HG03575 (cell line): ENCODE measurements around the gene SYNE3.
A peak's percentile ranks its signal among the peaks of the same experiment; 100 is the strongest.

Source experiments
- ATAC-seq: cut with Tn5 transposase; IDR thresholded peaks from one replicate; pipeline ENCODE4 v1.9.1; 2021; ENCODE audit not compliant: unreplicated experiment, insufficient number of reproducible peaks, low FRiP score; ENCODE audit errors: extremely low read depth

The SYNE3 gene, protein sequence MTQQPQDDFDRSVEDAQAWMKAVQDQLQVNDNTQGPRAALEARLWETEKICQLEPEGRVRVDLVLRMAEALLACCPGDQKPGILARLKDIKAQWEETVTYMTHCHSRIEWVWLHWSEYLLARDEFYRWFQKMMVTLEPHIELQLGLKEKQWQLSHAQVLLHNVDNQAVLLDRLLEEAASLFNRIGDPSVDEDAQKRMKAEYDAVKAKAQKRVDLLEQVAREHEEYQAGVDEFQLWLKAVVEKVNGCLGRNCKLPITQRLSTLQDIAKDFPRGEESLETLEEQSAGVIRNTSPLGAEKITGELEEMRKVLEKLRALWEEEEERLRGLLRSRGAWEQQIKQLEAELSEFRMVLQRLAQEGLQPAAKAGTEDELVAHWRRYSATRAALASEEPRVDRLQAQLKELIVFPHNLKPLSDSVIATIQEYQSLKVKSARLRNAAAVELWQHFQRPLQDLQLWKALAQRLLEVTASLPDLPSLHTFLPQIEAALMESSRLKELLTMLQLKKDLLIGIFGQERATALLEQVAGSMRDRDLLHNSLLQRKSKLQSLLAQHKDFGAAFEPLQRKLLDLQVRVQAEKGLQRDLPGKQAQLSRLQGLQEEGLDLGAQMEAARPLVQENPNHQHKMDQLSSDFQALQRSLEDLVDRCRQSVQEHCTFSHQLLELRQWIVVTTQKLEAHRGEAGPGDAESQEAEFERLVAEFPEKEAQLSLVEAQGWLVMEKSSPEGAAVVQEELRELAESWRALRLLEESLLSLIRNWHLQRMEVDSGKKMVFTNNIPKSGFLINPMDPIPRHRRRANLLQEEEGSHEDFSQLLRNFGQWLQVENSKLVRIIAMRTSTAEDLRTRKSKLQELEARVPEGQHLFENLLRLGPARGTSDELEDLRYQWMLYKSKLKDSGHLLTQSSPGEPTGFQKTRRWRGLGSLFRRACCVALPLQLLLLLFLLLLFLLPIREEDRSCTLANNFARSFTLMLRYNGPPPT

DNA sequence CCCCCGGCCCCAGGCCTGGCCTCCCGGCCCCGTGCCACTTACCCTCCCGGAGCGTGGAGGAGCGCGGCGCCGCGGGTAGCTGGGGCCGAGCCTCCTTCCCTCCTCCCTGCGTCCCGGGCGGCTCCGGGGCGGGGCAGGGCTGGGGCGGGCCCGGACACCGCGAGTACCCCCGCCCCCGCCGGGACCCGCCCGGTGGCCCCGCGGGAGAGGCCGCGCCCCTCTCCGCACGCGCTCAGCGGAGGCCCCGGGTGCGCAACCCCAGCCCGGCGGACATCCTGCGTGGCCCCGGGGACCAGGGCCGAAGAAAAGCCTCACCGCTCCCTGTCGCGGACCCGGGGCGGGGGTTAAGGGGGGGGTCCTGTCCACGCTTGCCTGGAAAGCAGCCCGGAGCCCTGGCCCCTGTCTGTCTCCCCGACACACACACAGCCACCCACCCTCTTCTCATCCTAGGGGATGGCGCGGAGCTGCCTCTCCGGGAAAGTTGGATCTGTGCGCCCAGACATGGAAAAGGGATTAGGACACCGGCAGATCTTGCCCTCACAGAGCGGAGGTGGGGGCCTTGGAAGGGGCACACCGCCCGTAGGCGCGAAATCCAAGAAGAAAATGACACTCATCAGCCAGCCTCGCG, at the start of gene SYNE3:
SYNE3 (minus strand) TSS at position 97 of the 628 bp plus-strand sequence. CDS start 40,829 bp downstream, outside the sequence.
- no peak for ATAC-seq

DNA sequence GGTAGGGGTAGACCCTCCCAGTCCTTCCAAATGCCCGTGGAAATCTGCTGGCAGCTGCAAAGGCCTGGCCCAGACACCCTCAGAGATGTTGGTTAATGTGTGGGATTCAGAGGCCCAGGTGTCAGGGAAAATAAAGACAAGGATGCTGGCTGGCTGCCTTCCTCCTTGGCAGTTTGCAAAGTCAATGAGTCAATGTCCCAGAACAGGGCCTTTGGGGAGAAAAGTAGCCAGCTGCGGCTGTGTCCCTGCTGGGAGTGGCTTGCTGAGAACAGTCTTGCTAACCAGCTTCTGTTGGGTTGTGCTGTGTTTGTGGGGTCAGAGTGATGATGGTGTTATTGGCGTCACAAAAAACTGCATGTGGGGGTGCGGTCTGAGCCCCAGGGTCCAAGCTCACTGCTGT, 47.6 kb upstream of the SYNE3 start:
- no peak for ATAC-seq

DNA sequence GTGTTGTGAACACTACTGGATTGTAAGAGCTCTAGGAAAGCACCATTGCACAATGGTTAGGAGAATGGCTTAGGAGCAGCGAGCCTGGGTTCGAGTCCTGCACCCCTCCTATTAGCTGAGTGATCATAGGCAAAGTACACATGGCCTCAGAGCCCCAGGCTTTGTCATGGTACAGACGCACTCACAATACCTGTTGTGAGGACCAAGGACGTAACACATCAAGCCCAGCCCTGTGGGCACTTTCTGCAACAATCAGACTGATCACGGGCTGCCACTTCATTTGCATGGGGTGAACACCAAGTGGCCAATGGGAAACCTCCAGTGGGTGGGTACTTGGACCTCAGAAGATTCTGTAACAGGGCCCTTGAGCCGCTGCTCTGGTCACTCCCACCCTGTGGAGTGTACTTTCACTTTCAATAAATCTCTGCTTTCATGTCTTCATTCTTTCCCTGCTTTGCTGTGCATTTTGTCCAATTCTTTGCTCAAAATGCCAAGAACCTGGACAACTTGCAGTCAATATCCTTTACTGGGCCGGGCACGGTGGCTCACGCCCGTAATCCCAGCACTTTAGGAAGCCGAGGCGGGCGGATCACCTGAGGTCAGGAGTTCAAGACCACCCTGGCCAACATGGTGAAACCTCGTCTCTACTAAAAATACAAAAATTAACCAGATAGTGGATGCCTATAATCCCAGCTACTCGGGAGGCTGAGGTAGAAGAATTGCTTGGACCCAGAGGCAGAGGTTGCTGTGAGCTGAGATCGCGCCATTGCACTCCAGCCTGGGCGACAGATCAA, 46.6 kb upstream of the SYNE3 start:
- no peak for ATAC-seq

DNA sequence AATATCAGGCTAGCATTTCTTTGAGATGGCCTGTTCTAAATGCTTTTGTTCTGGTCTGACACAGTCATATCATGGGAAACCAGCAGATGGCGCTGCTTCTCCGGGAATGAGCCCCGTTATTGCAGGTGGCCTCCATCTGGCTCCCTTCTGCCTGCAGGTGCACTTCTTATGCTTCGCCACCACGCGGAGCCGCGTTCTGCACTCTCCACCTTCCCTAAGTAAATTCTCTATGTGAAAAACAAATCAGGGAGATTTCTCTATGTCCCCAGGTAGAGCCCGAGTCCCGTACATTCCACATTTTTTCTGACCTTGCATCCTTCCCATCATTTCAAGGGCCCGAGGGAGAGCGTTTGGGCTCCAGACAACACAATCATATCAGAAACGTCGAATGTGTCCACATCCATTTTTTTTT, 44.6 kb upstream of the SYNE3 start:
- peak; percentile 74 for ATAC-seq

DNA sequence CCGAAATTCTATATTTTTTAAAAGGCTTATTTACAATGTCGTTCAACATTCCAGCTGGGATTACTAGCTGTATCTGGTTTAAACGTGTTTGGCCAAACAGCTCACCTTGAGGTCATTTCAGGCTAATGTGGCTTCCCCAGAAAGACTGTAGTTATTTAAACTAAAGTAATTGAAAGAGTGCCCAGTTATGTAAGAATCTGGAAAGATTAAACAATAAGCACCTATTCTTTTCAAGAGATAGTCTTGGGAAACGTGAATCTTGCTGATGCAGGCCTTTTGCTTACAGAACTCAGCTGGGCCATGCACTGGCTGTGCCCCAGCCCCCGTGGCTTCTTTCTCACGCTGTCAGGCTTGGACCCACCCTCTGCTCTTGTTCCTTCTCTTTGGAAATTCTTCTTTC, 42.8 kb upstream of the SYNE3 start:
- ATAC-seq = no peak

DNA sequence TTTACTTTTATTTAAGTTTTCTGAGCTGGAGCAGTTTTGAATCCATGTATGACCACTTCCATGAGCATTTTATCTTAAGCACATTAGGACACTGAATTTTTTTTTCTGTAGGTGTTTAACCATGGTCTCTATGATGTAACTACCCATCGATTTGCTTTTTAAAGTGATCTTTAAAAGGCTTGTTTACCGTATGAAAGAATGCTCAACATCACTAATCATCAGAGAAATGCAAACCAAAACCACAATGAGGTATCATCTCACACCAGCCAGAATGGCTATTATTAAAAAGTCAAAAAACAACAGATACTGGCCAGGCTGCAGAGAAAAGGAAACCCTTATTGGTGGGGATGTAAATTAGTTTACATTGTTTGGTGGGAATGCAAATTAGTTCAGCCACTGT, 41.4 kb upstream of the SYNE3 start:
- no peak for ATAC-seq

DNA sequence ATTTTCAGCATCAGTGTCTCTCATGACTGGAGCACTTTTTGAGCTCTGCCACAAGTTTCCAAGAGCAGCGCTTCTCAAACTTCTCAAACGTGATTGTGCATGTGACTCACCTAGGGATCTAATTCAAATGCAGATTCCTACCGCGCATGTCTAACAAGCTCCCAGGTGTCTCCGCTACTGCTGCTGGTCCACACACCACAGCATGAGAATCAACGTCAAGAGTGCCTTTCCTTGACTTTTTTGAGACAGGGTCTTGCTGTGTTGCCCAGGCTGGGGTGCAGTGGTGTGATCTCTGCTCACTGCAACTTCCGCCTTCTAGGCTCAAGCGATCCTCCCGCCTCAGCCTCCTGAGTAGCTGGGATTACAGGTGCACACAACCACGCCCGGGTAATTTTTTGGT, 40.8 kb upstream of the SYNE3 start:
- ATAC-seq = no peak

DNA sequence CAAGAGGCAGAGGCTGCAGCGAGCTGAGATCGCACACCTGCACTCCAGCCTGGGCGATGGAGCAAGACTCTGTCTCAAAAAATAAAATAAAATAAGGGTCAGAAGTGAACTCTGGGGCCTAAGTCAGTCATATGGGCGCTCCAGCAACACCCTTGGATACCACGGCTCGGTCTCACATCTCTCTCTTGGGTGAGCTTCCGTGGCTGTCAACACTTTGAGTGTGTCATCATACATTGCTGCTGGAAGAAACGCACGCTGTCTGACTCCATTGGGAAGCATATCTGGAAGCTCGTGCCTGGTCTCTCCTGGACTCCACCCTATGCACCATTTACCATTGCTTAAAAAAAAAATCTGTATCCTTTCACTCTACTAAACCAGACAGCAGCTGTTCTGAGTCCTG, 38.6 kb upstream of the SYNE3 start:
- no peak for ATAC-seq

DNA sequence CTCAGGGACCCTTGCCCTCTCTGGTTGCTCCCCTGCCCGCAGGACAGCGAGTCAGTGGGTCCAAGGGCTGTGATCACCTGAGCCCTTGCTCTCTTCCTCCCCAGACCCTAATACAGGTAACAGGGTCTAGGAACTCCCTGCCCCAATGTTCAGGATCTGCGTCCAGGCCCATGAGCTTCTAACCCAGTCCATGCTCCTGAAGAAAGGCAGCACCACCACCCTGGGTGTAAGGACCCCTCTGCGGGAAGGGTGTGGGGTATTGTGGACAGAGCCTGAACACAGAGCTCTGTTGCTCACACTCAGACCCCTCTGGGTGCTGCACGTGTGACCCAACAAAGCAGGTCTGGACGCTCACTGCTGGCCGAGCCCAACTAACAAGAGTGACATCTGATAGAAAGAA, 36.7 kb upstream of the SYNE3 start:
- no peak for ATAC-seq

DNA sequence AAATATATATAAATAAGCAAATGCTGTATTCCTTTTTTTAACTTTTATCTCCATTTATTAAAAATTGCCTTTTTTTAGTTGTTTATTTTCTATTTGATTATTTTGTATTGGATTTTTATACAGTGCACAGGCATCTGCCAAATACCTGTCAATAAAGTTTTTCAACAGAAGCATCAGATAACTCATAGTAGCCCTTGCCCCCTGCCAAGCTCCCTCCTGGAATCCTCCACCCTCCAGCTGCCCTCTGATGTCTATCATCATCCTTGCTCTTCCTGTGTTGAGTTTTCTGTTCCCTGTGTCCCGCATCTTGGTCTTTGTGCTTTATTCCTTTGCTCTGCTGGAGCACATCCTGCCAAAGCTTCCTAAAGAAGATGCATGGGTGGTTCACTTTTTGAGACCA, 35.0 kb upstream of the SYNE3 start:
- no peak for ATAC-seq

DNA sequence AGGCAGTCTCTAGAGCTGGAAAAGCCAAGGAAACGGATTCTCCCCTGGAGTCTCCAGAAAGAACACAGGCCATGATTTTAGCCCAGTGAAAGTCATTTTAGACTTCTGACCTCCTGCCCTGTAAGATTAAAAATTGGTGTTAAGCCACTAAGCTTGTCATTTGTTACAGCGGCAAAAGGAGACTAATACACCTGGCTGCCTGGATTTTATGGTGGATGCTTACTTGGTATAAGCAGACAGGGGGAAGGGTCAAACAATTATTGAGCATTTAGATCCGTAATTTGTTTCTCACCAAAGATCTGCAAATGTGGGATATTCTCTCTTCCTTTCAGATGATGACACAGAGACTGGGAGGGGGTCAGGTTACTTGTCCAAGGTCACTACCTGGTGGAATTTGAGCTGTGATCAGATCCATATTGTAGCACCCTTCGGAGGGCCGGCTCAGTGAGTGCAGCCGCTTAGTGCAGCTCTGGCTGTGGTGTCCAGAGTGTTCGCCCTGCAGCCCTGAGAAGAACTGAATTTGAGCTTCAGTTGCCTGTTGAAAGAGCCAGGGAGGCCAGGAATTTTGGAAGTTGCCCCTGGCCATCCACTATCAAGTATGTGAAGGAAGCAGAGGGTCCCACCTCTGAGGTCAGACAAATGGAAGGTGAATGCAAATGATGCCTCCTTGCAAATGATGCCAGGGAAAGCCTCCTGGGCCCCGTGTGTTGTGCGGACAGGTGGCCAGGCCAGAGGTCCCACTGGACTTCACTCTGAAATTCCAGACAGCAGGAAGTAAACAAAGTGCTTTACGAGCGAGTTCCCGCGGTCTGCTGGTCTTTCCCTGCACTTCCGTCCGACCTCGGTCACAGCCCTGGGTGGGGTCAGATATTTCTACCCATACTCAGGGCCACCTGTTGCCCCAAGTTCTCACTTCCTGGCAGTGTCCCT, 33.5 kb upstream of the SYNE3 start:
- no peak for ATAC-seq

DNA sequence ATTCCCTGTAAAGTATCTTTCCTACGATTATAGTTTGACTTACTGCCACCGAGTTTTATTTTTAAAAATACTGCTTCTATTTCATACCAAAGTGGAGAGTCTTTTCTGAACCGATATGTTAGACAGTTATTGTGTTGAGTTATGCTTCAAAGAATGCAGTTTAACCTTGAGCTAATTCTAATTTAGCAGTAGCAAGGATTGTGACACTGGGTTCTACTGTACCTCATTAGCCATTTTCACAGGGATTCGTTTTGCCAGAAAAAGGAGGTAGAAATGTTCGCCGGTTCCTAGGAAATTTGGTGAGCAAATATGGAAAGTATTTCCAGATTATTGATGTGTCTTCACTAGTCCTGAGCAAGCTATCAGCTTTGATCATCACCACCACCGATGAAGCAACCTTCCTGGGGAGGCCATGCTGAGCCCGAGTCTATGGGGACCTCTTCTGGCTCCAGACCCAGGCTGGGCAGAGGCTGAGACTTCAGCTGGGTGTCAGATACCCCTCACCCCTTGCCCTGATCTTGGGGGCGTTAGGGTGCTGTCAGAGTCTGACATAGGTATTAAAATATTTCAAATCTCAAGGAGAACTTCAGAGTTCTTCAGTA, 32.0 kb upstream of the SYNE3 start:
- ATAC-seq = no peak

DNA sequence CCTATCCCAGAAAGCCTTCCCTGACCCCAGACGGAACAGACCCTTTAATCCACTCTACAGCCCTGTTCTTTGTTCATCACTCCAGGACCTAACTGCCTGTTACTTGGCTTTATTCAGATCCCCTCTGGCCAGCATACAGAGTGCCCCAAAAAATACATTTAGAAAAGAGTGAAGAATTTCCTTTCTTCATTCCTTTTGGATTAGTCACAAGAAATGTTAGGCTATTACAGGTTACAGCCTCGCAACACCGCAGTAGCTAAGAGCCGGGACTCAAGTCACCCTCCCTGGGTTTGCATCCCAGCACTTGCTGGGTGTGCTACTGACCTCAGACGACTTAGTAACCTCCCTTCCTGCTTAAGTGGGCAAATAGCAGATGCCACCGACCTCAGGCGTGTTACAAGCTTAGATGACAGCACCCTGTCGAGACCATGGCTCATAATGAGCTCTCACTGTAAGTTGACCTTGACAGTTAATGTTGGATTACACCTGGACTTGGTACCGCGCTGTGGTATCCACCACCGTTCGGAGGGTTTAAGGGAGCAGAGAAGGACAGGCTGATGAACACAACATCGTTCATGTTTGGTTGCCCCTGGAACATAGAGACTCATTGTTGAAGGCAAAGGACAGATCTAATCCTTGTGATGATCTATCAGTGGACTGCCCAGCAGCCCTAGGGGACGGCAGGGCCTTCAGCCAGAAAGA, 31.3 kb upstream of the SYNE3 start:
- ATAC-seq = no peak

DNA sequence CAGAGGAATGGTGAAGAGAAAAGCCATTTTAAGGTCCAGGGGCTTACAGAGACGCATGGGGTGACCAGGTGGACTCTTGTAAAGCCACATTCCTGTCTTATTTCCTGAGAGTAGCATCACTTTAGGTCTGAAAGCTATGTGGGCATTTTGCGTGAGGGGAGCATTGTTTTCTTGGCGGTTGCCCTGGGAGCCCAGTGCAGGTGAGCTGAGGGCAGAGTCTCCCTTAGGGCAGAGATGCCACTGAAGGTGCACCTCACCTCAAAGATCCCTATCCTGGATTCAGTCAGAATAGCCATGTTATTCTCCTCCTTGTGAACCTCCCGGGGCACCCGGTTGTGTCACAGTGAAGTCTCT, 30.8 kb upstream of the SYNE3 start:
- no peak for ATAC-seq

DNA sequence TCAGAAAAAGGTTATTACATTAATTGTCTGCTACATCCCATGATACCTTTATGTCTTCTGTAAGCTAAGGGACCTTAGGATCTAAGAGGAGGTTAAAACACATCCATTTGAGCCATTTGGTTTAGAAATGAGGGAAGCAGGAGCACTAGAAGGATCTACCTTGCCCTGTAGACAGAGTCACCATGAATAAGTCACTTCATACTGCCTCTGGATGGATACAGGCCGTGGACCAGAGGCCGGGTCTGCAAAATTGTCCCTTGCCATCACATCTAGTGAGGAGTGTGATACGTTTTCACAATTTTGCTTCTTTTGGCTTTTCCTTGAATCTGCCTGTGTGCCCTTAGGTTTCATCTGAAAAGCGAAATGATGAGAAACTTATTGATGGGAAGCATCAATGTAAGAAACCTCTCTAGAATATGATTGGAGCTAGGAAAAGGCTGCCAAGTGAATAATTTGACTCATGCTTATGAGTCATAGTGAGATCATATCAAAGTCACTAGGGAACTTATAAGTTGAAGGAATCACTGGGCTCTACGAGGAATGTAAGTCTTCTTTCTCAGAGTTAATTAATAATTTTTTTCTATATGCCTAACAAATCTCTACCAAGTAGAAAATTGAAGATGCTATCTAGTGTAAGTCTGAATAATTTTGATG, 29.2 kb upstream of the SYNE3 start:
- no peak for ATAC-seq

DNA sequence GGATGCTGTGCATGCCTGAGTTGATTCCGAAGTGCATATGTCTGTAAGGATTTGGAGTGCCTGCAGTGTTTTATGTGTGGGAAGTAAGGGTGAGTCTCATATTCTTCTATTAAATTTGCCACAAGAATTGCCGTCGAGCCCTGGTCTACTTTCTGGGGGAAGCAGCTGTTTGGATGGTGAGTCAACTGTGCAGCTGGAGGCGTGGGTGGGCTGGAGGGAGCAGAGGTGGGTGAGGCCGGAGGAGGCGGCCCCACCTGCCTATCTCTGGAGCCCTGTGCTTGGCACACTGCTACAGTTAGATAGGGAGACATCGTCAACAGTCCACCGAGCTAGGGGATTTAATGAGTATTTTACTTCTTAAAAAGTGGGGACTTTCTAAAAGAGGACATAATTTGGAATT, 28.1 kb upstream of the SYNE3 start:
- ATAC-seq = no peak

DNA sequence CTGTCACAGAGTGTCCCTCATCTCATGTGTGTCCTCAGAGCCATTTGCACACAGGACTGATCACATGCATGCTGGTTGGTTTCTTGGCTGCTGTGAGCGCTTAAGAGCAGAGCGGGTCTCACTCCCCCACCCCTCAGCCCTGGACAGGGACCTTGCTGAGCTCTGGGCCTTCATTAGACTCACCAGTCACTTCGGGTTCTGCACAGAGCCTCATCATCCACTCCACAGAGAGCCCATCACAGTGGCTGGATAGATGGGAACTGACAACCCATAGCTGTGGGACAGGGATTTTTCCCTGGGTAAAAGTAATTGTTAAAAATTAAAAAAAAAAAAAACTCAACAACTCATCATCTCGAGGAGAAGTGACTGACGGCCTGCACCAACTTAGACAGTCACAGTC, 26.6 kb upstream of the SYNE3 start:
- ATAC-seq = no peak
